GM20431 (cell line): ENCODE data around the gene LYRM7.
"Not testable (repeated sequence)": the region's sequence is repeated elsewhere in the genome, so short reads cannot be mapped to it uniquely, and the experiment has no call there.

Experiments used
- in situ Hi-C: fragments of 300-500 bp; cut with MseI, MboI; formaldehyde crosslinking; loops from one replicate; pipeline ENCODE4 v1.15.0; 2020; ENCODE audit warnings: low sequenced_read_pairs; ENCODE audit not compliant: unreplicated experiment

The LYRM7 gene

GRCh38 chr5:131169810-131170539, 769 bp upstream of the LYRM7 start:
- in situ Hi-C loops = loop anchor here (25.0 kb wide), 1 partner anchor 242 kb away; no protein-coding TSS in a partner anchor

GRCh38 chr5:131171276-131171810, 599 bp downstream of the LYRM7 start:
- in situ Hi-C loops = loop anchor here (25.0 kb wide), 1 partner anchor 241 kb away; no protein-coding TSS in a partner anchor

GRCh38 chr5:131180407-131180806, 9.7 kb downstream of the LYRM7 start:
- in situ Hi-C loops = no loop called here

- in situ Hi-C loops = no loop called here
Observed at GRCh38 chr5:131182839-131183238, 12.1 kb downstream of the LYRM7 start.

- in situ Hi-C loops = no loop called here
Observed at GRCh38 chr5:131185523-131186104, 14.9 kb downstream of the LYRM7 start.

- in situ Hi-C loops = no loop called here
Observed at GRCh38 chr5:131186561-131187256, 16.0 kb downstream of the LYRM7 start.

- in situ Hi-C loops = no loop called here
Observed at GRCh38 chr5:131193106-131193505, 22.4 kb downstream of the LYRM7 start.

- in situ Hi-C loops = not testable (repeated sequence)
Observed at GRCh38 chr5:131193897-131194296, 23.2 kb downstream of the LYRM7 start.

- in situ Hi-C loops = no loop called here
Observed at GRCh38 chr5:131194725-131195124, 24.0 kb downstream of the LYRM7 start.

- in situ Hi-C loops = no loop called here
Observed at GRCh38 chr5:131195696-131196095, 25.0 kb downstream of the LYRM7 start.

GRCh38 chr5:131196331-131196730, 25.6 kb downstream of the LYRM7 start:
- in situ Hi-C loops = no loop called here

GRCh38 chr5:131198625-131199024, 27.9 kb downstream of the LYRM7 start:
- in situ Hi-C loops = no loop called here

- in situ Hi-C loops = no loop called here
Observed at GRCh38 chr5:131200560-131200959, 29.8 kb downstream of the LYRM7 start.

- in situ Hi-C loops = no loop called here
Observed at GRCh38 chr5:131204964-131205363, 34.2 kb downstream of the LYRM7 start.

- in situ Hi-C loops = no loop called here
Observed at GRCh38 chr5:131206061-131206460, 35.3 kb downstream of the LYRM7 start.

- in situ Hi-C loops = no loop called here
Observed at GRCh38 chr5:131206772-131207171, 36.0 kb downstream of the LYRM7 start.

- in situ Hi-C loops = no loop called here
Observed at GRCh38 chr5:131209175-131209505, 38.4 kb downstream of the LYRM7 start.

- in situ Hi-C loops = no loop called here
Observed at GRCh38 chr5:131209506-131210150, 38.9 kb downstream of the LYRM7 start.

GRCh38 chr5:131210151-131210510, 39.4 kb downstream of the LYRM7 start:
- in situ Hi-C loops = no loop called here

GRCh38 chr5:131211669-131212068, 40.9 kb downstream of the LYRM7 start:
- in situ Hi-C loops = no loop called here
